ENCODE results near the gene ACKR2.

DNA sequence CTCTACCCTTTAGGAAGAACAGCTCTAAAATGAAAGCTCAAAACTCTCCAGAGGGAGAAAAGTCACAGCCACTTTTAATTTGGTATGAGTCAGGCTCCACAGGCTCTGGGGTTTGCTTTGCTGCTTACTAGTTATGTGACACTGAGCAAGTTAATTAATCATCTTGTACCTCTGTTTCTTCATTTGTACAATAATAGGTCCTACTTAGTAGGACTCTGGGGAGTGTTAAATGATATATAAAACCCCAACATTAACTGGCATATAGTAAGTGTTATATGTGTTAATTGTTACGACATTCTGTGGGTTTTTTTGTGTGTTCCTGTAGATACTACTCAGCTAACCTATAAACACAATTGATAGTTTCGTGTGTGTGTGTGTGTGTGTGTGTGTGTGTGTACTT is 6.6 kb downstream of the ACKR2 start:
- TF ChIP-seq, protein P1, sequence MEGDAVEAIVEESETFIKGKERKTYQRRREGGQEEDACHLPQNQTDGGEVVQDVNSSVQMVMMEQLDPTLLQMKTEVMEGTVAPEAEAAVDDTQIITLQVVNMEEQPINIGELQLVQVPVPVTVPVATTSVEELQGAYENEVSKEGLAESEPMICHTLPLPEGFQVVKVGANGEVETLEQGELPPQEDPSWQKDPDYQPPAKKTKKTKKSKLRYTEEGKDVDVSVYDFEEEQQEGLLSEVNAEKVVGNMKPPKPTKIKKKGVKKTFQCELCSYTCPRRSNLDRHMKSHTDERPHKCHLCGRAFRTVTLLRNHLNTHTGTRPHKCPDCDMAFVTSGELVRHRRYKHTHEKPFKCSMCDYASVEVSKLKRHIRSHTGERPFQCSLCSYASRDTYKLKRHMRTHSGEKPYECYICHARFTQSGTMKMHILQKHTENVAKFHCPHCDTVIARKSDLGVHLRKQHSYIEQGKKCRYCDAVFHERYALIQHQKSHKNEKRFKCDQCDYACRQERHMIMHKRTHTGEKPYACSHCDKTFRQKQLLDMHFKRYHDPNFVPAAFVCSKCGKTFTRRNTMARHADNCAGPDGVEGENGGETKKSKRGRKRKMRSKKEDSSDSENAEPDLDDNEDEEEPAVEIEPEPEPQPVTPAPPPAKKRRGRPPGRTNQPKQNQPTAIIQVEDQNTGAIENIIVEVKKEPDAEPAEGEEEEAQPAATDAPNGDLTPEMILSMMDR (IDR thresholded peaks at IDR 0.05) = no peak
- TF ChIP-seq POLR2A (IDR thresholded peaks at IDR 0.05) (no peak), POLR2AphosphoS5 (IDR thresholded peaks at IDR 0.05) (no peak), EP300 (IDR thresholded peaks at IDR 0.05) (no peak)

Measured in stomach (tissue), 4 donors.